Measurements from ENCODE around the gene CTDSP2. TPM values are rescaled to one million over a fixed set of nuclear protein-coding genes. Genes with fewer than 3 reads are reported as not detected.

The CTDSP2 gene
- total and polyA plus RNA-seq, 5 donors, result 41.7 to 116 (median 99.6) TPM

DNA sequence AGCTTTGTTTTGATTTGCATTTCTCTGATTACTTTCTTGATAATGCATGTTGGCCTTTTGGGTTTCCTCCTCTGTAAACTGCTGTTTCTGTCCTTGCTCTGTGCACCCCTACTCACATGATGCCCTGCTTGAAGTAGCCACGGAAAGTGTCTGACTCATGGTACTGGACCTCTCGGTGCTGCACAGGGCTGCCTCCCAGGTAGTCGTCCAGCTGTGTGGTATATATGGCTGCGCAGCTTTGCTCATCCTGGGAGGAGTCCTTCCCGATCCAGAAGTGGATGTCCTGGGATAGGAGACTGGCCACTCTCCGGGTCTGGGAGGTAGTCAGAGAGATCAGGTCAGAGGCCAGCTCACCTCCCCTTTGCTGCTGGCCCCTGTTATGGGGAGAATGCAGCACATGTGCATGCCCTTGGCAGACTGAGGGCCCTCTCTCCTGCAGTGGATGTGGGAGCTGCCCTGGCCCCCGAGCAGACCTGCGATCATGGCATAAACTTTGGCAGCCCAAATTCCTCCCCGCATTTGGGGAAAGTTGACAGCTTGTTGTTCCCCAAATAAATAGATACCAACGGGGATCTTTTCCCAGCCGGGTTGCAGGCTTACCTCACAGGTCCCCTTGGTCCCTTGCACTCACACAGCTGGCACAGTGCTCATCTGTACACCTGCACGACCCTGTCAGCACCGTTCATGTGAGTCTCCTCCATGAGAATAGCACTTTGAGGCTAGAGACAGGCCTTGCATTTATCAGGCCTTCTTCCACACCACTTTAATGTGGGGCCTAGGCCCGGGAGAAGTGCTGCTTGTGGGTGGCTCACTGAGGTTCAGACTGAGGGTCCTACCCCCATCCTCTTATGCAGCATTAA is 33.2 kb downstream of the CTDSP2 start:
- DNase-seq (no peak), ATAC-seq (no peak)
- no peak overlapping the region for H3K27ac ChIP-seq (ENCODE audit: low read length)
- no peaks in the 10 kb centered on the region for H3K9me3 ChIP-seq (ENCODE audit: control insufficient read depth, low read length)
- H3K4me3 ChIP-seq (ENCODE audit: low read length), result no peak overlapping the region
- H3K27me3 ChIP-seq (ENCODE audit: control insufficient read depth, insufficient read depth), result no peaks in the 10 kb centered on the region
- H3K4me1 ChIP-seq (ENCODE audit: control insufficient read depth, insufficient read depth, low read length), result peaks cover 25% of the 10 kb centered on the region
- intact Hi-C loops (cut with DNase I), result no loop called here
- 78% methylated on average over 14 of the region's 14 CpGs for WGBS

DNA sequence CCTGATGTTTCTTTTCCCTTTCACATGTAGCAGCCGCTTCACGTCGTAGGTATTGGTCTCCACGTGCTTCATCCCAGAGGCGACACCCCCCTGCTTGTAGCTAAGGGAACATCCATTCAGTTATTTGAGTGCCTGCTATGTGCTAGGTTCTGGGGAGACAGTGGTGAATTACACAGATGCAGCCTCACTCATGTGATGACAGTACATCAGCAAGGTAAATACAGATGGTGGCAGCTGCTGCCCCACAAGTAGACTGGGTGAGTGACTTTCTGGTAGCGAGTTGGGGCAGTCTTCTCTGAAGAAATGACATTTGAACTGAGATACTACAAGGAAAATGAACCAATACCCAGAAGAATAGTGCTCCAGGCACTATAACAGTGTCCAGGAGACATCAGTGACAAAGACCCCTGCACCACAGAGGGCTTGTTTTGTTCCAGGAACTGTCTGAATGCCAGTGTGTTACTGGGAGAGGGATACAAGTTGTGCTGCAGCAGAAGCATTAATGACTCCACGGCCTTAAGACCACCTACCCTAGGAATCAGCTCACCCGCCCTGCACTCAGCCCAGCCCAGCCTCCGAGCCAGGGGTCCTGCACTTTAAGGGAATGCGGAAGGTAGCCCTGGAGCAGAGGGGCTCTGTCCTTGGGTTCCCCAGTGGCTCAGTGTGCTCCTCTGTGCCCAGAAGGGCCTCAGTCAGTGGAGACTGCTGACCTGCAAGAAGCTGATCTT is 35.3 kb downstream of the CTDSP2 start:
- DNase-seq (no peak), ATAC-seq (no peak)
- Histone ChIP-seq H3K27me3 (ENCODE audit: control insufficient read depth, insufficient read depth) (no peaks in the 10 kb centered on the region), H3K4me3 (ENCODE audit: low read length) (no peak overlapping the region), H3K4me1 (ENCODE audit: control insufficient read depth, insufficient read depth, low read length) (peaks cover 15% of the 10 kb centered on the region), H3K9me3 (ENCODE audit: control insufficient read depth, low read length) (no peaks in the 10 kb centered on the region), H3K27ac (ENCODE audit: low read length) (no peak overlapping the region)
- 92% methylated on average over 10 of the region's 10 CpGs for WGBS
- intact Hi-C loops (cut with DNase I), result no loop called here

DNA sequence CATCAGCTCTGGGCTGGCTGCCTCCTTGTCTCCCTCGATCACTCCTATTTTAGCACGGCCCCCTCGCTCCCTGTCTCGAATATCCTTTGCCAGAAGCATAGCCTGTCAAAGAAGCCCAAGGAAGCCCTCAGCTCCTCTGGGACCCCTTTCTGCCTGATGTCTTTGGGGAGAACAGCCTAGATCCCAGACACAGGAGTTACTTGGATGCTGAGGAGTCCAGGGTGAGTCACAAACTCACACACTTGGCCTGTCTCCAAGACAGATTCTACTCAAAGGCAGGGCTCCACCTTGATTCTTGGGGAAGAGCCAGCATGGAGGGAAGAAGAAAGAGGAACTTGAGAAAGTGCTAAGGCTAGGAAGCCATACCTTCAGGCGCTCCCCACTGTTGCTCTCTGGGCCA is 36.1 kb downstream of the CTDSP2 start:
- ATAC-seq, result no peak

DNA sequence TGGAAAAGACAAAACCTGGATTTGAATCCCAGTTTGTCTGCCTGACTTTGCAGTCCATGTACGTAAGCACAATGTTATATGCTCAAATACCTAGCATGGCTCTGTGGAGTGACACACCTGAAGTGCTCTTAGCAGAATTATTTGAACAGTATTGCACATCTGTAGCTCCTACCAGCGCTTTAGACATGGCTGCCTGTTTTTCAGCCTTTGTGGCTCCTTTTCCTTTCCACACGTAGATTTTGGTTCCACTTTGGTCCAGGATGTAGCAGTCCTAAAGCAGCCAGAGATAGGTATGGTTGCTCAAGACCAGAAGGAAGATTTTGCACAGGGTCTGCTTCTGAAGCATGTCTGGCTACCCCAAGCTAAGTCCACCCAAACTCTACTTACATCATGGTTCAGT is 37.1 kb downstream of the CTDSP2 start:
- no peak overlapping the region for H3K27ac ChIP-seq (ENCODE audit: low read length)
- no peaks in the 10 kb centered on the region for H3K9me3 ChIP-seq (ENCODE audit: control insufficient read depth, low read length)
- no peaks in the 10 kb centered on the region for H3K27me3 ChIP-seq (ENCODE audit: control insufficient read depth, insufficient read depth)
- H3K4me3 ChIP-seq (ENCODE audit: low read length), result no peak overlapping the region
- WGBS, result 95% methylated on average over 3 of the region's 3 CpGs
- H3K4me1 ChIP-seq (ENCODE audit: control insufficient read depth, insufficient read depth, low read length), result peaks cover 5% of the 10 kb centered on the region
- DNase-seq (no peak), ATAC-seq (no peak)
- intact Hi-C loops (cut with DNase I), result no loop called here

More for the DNA sequence above, 36.1 kb downstream of the CTDSP2 start:
- Histone ChIP-seq H3K4me1 (ENCODE audit: control insufficient read depth, insufficient read depth, low read length) (peaks cover 8% of the 10 kb centered on the region), H3K27ac (ENCODE audit: low read length) (no peak overlapping the region), H3K4me3 (ENCODE audit: low read length) (no peak overlapping the region), H3K9me3 (ENCODE audit: control insufficient read depth, low read length) (no peaks in the 10 kb centered on the region), H3K27me3 (ENCODE audit: control insufficient read depth, insufficient read depth) (no peaks in the 10 kb centered on the region)
- 91% methylated on average over 5 of the region's 5 CpGs for whole genome bisulfite sequencing
- no peak for DNase-seq
- intact Hi-C loops (cut with DNase I), result no loop called here

- intact Hi-C loops (cut with DNase I), result no loop called here
- Histone ChIP-seq H3K27ac (ENCODE audit: low read length) (no peak overlapping the region), H3K27me3 (ENCODE audit: control insufficient read depth, insufficient read depth) (no peaks in the 10 kb centered on the region), H3K4me1 (ENCODE audit: control insufficient read depth, insufficient read depth, low read length) (no peaks in the 10 kb centered on the region), H3K9me3 (ENCODE audit: control insufficient read depth, low read length) (no peaks in the 10 kb centered on the region), H3K4me3 (ENCODE audit: low read length) (no peak overlapping the region)
- 90% methylated on average over 5 of the region's 5 CpGs for WGBS
- ATAC-seq (no peak), DNase-seq (no peak)
Observed at GRCh38 chr12:57808351-57808750, 38.2 kb downstream of the CTDSP2 start.

DNA sequence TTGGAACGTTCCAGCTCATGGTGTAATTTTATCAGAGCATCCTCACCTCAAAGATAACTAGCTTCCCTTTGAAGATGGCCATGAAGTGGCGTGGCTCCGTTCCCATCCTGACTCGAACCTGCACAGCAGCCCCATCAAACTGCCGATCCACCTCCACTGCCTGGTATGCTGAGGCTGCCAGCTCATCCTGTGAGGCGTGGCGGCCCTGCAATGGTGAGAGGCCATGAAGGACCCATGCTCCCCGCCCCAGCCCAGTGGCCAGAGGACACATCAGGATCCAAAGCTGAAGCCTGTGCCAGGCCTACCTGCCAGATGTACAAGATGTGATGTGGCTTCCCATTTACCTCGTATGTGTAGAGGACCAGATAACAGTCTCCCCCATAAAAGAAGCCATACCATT is 39.2 kb downstream of the CTDSP2 start:
- H3K27me3 ChIP-seq (ENCODE audit: control insufficient read depth, insufficient read depth), result no peaks in the 10 kb centered on the region
- DNase-seq, result no peak
- H3K4me3 ChIP-seq (ENCODE audit: low read length), result no peak overlapping the region

GRCh38 chr12:57806677-57807076 is 39.9 kb downstream of the CTDSP2 start:
- 97% methylated on average over 3 of the region's 3 CpGs for WGBS
- intact Hi-C loops (cut with DNase I), result no loop called here
- no peak overlapping the region for H3K27ac ChIP-seq (ENCODE audit: low read length)
- DNase-seq, result no peak
- ATAC-seq, result no peak
- H3K4me1 ChIP-seq (ENCODE audit: control insufficient read depth, insufficient read depth, low read length), result no peaks in the 10 kb centered on the region
- no peaks in the 10 kb centered on the region for H3K27me3 ChIP-seq (ENCODE audit: control insufficient read depth, insufficient read depth)
- no peaks in the 10 kb centered on the region for H3K9me3 ChIP-seq (ENCODE audit: control insufficient read depth, low read length)
- H3K4me3 ChIP-seq (ENCODE audit: low read length), result no peak overlapping the region

More for the DNA sequence above, 39.2 kb downstream of the CTDSP2 start:
- 87% methylated on average over 9 of the region's 9 CpGs for WGBS
- H3K4me1 ChIP-seq (ENCODE audit: control insufficient read depth, insufficient read depth, low read length), result no peaks in the 10 kb centered on the region
- no peak overlapping the region for H3K27ac ChIP-seq (ENCODE audit: low read length)
- ATAC-seq, result no peak
- intact Hi-C loops (cut with DNase I), result no loop called here
- no peaks in the 10 kb centered on the region for H3K9me3 ChIP-seq (ENCODE audit: control insufficient read depth, low read length)

DNA sequence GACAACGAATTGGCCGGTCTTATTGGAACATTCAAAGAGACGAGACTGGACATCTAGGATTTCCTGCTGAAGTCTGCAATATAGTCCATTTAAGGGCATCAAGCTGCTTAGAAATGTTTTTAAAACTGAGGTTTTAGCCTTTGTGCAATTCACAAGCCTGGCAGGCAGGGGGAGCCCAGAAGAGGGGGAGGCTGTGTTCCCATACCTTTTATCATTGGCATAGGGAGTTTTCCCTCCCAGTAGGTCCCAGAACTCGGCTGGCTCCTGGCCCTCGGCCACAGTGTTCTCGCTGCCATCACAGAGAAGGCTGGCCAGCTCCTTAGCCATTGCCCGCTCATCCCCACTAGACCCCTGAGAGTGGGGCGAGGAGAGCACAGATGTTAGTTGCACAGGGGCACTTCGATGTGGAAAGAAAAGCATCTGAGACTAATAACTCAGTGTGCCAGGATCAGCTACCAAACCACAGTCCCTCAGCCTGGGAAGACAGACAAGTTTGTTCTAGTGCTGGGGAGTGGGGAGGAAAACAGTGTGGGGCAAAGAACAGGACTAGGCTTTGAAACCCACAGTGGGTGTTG is 43.1 kb downstream of the CTDSP2 start:
- ATAC-seq (peak; percentile 78 to 80), DNase-seq (peak; percentile 51 to 83 (median 76))
- intact Hi-C loops (cut with DNase I), result loop anchor here in 1 of 4 donors (2.0 kb wide), 1 partner anchor 101 kb away; no protein-coding TSS in a partner anchor
- no peaks in the 10 kb centered on the region for H3K9me3 ChIP-seq (ENCODE audit: control insufficient read depth, low read length)
- WGBS, result 47% methylated on average over 9 of the region's 9 CpGs
- no peak overlapping the region for H3K27ac ChIP-seq (ENCODE audit: low read length)
- no peaks in the 10 kb centered on the region for H3K4me1 ChIP-seq (ENCODE audit: control insufficient read depth, insufficient read depth, low read length)
- no peak overlapping the region for H3K4me3 ChIP-seq (ENCODE audit: low read length)
- H3K27me3 ChIP-seq (ENCODE audit: control insufficient read depth, insufficient read depth), result no peaks in the 10 kb centered on the region

DNA sequence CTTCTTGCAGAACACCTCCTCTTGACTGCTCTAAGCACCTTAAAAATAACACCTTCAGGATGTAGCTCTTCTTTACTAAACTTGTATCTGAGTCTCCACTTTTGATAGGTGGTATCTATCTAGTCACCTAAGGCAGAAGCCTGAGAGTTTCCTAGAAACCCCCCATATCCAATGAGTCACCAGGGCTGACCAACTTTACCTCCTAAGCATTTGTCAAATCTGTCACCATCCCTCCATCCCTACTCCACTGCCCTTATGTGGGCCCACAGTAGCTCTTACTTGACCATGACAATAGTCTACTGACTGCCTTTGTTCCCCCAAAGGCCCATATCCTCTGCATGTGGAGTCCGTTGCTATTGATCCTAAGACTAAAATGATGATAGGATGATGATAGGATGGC is 43.9 kb downstream of the CTDSP2 start:
- WGBS, result 95% methylated on average over 1 of the region's 1 CpG
- DNase-seq (no peak), ATAC-seq (no peak)
- no peak overlapping the region for H3K4me3 ChIP-seq (ENCODE audit: low read length)
- no peaks in the 10 kb centered on the region for H3K9me3 ChIP-seq (ENCODE audit: control insufficient read depth, low read length)
- no peaks in the 10 kb centered on the region for H3K27me3 ChIP-seq (ENCODE audit: control insufficient read depth, insufficient read depth)
- intact Hi-C loops (cut with DNase I), result loop anchor here in 1 of 4 donors (2.0 kb wide), 1 partner anchor 102 kb away; no protein-coding TSS in a partner anchor
- H3K4me1 ChIP-seq (ENCODE audit: control insufficient read depth, insufficient read depth, low read length), result no peaks in the 10 kb centered on the region
- no peak overlapping the region for H3K27ac ChIP-seq (ENCODE audit: low read length)

DNA sequence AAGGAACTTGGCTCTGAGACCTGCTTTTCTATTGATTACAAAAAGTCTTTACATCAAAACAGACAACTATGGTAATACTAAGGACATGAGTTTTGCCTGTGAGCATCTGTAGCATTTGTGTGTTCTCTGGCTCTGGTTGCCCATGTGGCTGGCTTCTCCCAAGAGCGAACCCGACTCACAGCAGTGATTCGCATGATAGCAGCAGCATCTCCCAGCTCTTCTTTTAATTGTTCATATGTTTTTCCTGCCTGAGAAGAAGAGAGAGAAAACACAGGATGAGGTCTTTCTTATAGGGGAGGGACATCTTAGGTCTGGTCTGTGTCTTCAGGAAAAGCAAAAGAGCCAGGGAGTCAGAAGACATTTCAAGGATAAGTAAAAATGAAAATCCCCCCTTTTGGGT is 45.6 kb downstream of the CTDSP2 start:
- ATAC-seq (no peak), DNase-seq (no peak)
- Histone ChIP-seq H3K4me3 (ENCODE audit: low read length) (no peak overlapping the region), H3K9me3 (ENCODE audit: control insufficient read depth, low read length) (no peaks in the 10 kb centered on the region), H3K4me1 (ENCODE audit: control insufficient read depth, insufficient read depth, low read length) (no peaks in the 10 kb centered on the region), H3K27ac (ENCODE audit: low read length) (no peak overlapping the region), H3K27me3 (ENCODE audit: control insufficient read depth, insufficient read depth) (no peaks in the 10 kb centered on the region)
- intact Hi-C loops (cut with DNase I), result no loop called here
- WGBS, result 96% methylated on average over 3 of the region's 3 CpGs

DNA sequence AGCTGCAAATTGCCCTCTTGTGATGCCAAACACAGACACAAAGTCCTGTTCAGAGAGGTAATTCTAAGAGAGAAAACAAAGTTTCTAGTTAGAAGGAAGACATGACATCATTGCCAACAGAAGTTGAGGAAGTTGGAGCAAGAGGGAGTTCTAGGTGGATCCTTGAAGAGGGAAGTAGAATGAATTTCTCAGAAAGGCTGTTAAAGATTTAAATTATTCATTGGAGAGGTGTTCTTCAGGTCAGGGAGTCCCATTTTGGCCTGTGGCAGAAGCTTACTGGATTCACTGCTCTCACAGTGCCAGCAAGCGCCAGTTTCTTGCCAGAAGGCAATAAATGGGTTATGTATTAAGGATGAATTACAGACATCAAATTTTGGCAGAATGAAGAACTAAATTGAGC is 48.6 kb downstream of the CTDSP2 start:
- no peak for DNase-seq
- H3K4me3 ChIP-seq (ENCODE audit: low read length), result no peak overlapping the region
- no peaks in the 10 kb centered on the region for H3K4me1 ChIP-seq (ENCODE audit: control insufficient read depth, insufficient read depth, low read length)
- ATAC-seq, result no peak
- H3K27me3 ChIP-seq (ENCODE audit: control insufficient read depth, insufficient read depth), result no peaks in the 10 kb centered on the region
- 95% methylated on average over 1 of the region's 1 CpG for WGBS
- intact Hi-C loops (cut with DNase I), result no loop called here
- H3K9me3 ChIP-seq (ENCODE audit: control insufficient read depth, low read length), result no peaks in the 10 kb centered on the region
- no peak overlapping the region for H3K27ac ChIP-seq (ENCODE audit: low read length)
